D721Med (cell line): Measurements from ENCODE around the gene CYCS.

Experiments
- DNase-seq: peaks from one replicate; pipeline ENCODE4 v3.0.0; 2011; ENCODE audit warnings: low spot score; ENCODE audit not compliant: insufficient read length
- FAIRE-seq: peaks from 2 replicates; lab custom pipeline; 2011; peaks lifted over from hg19 to GRCh38; lab: Jason Lieb, UNC
- TF ChIP-seq, protein P1 (sequence below): IDR thresholded peaks from 2 replicates; pipeline ENCODE4 v1.5.1; 2012; ENCODE audit warnings: mild to moderate bottlenecking, control low read depth; ENCODE audit not compliant: insufficient read depth; ENCODE audit errors: missing control alignments

The CYCS gene

DNA sequence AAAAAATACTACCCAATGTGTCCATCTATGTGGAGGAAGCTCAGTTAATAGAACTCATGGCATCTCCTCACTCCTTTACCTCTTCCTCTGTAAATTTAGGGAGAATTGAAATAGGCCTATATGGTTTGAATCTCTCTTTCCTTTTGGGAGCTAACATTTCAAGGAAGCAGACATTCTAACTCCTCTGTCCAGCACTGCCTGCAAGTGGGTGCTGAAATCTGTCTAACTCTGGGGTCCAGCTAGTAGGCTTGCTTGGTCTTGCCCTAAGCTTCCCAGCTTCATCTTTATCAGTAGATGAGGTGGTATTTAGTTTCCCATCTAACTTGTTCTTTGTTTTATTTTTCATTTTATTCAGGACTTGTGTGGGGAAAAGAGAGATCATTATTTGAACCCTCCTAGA lies 23.2 kb downstream of the CYCS start:
- FAIRE-seq: no peak

DNA sequence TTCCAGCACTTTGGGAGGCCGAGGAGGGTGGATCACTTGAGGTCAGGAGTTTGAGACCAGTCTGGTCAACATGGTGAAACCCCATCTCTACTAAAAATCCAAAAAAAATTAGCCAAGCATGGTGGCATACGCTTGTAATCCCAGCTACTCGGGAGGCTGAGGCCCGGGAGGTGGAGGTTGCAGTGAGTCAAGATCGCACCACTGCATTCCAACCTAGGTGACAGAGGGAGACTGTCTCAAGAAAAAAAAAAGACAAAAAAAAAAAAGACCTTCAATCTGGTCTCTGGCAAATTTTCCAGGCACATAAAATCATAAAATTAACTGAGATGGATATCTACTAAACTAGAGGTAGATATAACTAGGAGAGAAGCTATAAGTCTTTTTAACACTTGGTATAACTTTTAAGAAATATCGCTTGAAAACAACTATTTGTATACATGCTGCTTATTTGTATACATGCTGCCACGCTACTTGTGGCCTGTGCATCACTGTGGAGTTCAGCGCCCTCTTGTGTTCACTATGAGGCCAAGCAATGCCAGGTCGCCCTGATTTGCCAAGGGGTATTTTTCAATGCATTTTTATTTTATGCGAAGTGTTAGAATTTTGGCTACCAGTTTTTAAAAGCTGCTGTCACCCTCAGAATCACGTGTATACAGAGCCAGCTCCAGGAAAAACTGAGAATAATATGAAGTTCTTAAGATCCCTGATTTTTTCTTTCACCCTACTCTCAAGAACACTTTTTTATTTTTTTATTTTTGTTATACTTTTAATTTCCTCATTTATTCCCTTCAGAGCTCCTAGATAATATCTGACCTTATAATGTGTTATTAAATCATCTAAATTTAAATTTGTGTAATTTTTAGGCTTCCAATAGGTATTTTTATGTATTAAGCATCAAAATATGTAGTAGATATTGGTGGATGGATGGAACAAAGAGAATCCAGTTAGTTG lies 26.7 kb downstream of the CYCS start:
- FAIRE-seq (no peak), DNase-seq (peak; percentile 36)
- TF ChIP-seq, protein P1, sequence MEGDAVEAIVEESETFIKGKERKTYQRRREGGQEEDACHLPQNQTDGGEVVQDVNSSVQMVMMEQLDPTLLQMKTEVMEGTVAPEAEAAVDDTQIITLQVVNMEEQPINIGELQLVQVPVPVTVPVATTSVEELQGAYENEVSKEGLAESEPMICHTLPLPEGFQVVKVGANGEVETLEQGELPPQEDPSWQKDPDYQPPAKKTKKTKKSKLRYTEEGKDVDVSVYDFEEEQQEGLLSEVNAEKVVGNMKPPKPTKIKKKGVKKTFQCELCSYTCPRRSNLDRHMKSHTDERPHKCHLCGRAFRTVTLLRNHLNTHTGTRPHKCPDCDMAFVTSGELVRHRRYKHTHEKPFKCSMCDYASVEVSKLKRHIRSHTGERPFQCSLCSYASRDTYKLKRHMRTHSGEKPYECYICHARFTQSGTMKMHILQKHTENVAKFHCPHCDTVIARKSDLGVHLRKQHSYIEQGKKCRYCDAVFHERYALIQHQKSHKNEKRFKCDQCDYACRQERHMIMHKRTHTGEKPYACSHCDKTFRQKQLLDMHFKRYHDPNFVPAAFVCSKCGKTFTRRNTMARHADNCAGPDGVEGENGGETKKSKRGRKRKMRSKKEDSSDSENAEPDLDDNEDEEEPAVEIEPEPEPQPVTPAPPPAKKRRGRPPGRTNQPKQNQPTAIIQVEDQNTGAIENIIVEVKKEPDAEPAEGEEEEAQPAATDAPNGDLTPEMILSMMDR: peak; percentile 87

More for the DNA sequence above, 23.2 kb downstream of the CYCS start:
- TF ChIP-seq, protein P1: no peak
- DNase-seq: no peak

DNA sequence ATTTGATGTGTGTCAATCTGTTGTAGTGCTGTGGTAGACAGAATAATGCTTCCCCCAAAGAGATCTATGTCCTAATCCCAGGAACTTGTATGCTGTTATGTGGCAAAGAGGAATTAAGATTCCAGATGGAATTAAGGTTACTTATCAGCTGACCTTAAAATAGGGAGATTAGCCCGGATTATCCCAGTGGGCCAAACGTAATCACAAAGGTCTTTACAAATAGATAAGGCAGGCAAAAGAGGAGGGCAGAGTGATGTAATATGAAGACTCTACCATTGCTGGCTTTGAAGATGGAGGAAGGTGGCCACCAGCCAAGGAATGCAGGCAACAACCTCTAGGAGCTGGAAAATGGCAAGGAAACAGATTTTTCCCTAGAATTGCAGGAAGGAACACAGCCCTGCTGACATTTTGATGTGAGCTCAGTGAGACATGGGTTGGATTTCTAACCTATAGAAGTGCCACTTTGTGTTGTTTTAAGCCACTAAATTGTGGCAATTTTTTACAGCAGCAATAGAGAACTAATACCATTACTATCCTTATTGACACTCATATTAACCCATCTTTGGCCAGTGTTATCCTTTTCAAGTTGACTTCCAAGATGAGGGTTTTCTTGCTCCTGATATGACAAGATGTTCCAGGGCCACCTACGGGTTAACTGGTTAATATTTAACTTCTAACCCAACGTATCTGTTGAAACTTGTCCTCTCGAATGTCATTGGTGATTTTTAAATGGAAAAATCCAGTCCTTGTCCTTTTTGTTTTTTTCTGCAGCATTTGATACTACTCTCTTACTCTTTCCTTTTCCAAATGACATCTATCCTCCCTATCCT lies 29.3 kb downstream of the CYCS start:
- TF ChIP-seq, protein P1: no peak
- FAIRE-seq: no peak
- DNase-seq: no peak

DNA sequence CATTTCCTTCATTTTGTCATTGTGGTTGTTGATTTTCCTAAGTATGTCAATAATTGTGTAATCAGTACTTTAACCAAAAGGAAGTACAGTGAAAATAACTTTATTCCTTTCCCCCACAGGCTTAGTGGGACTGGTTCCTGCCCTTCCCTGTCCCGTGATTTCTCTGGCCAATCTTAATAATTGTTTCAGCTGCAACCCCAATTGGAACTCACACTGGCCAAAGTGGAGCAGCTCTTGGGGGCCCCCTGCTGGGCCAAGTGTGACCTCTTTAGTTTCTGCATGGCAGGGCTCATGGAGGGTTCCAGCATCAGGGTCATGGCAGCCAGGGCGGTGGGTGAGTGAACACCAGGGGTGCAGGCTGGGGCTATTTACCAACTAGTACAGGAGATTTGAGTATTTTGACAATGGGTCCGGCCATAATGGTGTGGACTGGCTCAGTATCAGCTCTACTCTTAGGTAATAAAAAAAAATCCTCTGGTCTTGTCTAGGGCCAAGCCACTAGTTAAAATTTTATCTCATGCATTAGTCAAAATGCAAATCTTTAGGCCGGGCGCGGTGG lies 31.7 kb downstream of the CYCS start:
- TF ChIP-seq, protein P1: peak; percentile 48
- no peak for FAIRE-seq
- no peak for DNase-seq

DNA sequence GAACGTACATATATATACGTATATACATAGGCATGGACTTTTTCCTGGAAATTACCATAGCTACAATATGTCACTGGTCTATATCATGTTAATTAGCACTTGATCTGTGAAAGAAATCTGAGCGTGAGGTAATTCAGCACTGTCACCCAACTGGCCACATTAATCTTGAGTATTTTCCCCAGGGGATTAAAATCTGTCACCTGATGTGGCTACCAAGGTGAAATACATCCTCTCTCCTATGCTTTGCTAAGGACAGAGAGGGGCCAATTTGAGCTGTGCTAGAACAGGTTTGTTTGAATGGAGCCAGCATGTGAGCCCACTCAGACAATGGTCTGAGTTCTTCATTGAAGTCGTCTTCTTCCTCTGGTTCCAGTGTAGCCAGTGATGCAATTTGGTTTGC lies 33.3 kb downstream of the CYCS start:
- TF ChIP-seq, protein P1: no peak
- FAIRE-seq (no peak), DNase-seq (no peak)

DNA sequence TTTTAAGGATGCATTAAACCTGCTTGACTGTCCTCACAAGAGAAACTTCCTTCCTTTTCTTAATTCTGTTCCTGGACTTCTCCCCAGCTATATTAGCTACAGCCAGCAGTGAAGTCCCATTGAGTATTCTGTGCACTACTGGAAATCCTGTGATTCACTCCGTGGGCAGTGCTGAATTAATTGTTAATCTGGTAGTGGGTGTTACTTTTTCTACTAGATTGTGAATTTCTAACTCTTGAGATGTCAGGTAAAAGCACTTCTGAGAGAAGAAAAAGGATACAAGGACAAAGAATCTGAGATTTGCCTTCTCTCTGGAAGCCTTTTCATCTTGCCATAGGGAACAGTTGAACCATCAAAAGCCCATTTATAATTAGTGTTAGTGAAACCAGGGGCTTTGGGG lies 33.9 kb downstream of the CYCS start:
- TF ChIP-seq, protein P1: no peak
- DNase-seq: no peak
- no peak for FAIRE-seq
